Omental fat pad (tissue), 4 donors: ENCODE measurements around the gene WASL. TPM values are rescaled to one million over a fixed set of nuclear protein-coding genes. Genes with fewer than 3 reads are reported as not detected.

ENCODE experiments used
- ATAC-seq: fragments of 150-250 bp; one replicate; pipeline ENCODE4 v1.9.1; 2016; ENCODE audit warnings: mild to moderate bottlenecking, moderate library complexity; ENCODE audit not compliant: low FRiP score
- DNase-seq: peaks from one replicate; pipeline ENCODE4 v3.0.0-alpha.2; 2019; ENCODE audit warnings: low spot score
- CTCF ChIP-seq, 3 donors: fragments of 450-650 bp; IDR thresholded peaks; one replicate each; pipeline ENCODE4 v1.5.1; 2016 to 2017; ENCODE audit warnings: antibody characterized with exemption in 3 of 3, mild to moderate bottlenecking in 3 of 3, moderate library complexity in 2 of 3
- total RNA-seq, 4 donors: library from RNA; depleted of rRNA; stranded (reverse); fragments of >200 nt; gene quantifications; one replicate each; pipeline ENCODE4 v1.1.0, GENCODE V29; 2016

The WASL gene
- total RNA-seq, 4 donors from 2014 or later: 23.8 to 30.9 (median 27.6) TPM

DNA sequence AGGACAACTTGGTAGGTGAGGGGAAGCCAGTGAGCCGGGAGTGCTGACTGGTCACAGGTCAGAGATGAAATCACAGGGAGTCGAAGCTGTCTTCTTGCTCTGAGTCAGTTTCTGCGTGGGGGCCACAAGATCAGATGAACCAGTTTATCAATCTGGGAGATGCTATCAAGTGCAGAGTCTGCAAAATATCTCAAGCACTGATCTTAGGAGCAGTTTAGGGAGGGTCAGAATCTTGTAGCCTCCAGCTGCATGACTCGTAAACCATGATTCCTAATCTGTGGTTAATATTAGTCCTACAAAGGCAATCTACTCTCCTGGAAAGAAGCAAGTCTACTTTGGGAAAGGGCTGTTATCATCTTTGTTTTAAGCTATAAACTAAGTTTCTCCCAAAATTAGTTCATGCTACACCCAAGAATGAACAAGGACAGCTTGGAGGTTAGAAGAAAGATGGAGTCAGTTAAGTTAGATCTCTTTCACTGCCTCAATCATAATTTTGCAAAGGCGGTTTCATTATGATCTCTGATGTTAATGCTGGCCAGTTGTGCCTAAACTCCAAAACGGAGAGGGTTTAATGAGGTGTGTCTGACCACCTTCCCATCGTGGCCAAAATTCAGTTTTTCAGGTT, 101.6 kb downstream of the WASL start:
- no peak for ATAC-seq
- no peak for DNase-seq
- TF ChIP-seq CTCF (IDR thresholded peaks at IDR 0.05): no peak

DNA sequence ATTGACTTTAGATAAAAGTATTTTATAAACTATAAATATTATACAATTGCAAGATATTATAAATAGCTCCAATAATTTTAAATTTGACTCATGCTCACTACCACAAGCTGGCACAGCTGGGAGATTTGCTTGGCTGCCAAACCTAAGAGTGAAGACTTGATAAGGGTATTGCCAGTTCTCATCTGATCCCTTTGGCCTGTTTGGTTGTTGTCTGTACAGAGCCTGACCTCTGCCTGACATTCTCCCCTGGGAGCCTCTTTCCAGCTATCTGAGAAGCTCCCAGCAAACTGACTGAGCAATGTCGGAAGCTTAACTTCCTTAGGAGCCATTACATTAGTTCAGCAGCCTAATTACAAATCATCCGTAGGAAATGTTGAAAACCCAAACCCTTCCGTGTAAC, 103.3 kb downstream of the WASL start:
- TF ChIP-seq CTCF (IDR thresholded peaks at IDR 0.05): no peak
- DNase-seq (no peak), ATAC-seq (no peak)

- ATAC-seq (peak; percentile 79), DNase-seq (no peak)
- TF ChIP-seq CTCF (IDR thresholded peaks at IDR 0.05): no peak
Observed at GRCh38 chr7:123643495-123644441, 105.0 kb downstream of the WASL start.

GRCh38 chr7:123641901-123642300, 106.9 kb downstream of the WASL start:
- ATAC-seq (no peak), DNase-seq (no peak)
- TF ChIP-seq CTCF (IDR thresholded peaks at IDR 0.05): no peak

GRCh38 chr7:123640583-123640982, 108.2 kb downstream of the WASL start:
- ATAC-seq (no peak), DNase-seq (no peak)
- TF ChIP-seq CTCF (IDR thresholded peaks at IDR 0.05): no peak

- TF ChIP-seq CTCF (IDR thresholded peaks at IDR 0.05): no peak
- DNase-seq: no peak
- ATAC-seq: no peak
Observed at GRCh38 chr7:123639631-123640030, 109.2 kb downstream of the WASL start.
